GM12874 (cell line): ENCODE data around the gene TNFRSF4.

Source experiments
- CTCF ChIP-seq: IDR thresholded peaks from 2 replicates; pipeline ENCODE4 v1.5.1; 2011; ENCODE audit warnings: low read depth, mild to moderate bottlenecking, control low read depth, low read length, moderate library complexity; ENCODE audit not compliant: insufficient read depth

Gene TNFRSF4

DNA sequence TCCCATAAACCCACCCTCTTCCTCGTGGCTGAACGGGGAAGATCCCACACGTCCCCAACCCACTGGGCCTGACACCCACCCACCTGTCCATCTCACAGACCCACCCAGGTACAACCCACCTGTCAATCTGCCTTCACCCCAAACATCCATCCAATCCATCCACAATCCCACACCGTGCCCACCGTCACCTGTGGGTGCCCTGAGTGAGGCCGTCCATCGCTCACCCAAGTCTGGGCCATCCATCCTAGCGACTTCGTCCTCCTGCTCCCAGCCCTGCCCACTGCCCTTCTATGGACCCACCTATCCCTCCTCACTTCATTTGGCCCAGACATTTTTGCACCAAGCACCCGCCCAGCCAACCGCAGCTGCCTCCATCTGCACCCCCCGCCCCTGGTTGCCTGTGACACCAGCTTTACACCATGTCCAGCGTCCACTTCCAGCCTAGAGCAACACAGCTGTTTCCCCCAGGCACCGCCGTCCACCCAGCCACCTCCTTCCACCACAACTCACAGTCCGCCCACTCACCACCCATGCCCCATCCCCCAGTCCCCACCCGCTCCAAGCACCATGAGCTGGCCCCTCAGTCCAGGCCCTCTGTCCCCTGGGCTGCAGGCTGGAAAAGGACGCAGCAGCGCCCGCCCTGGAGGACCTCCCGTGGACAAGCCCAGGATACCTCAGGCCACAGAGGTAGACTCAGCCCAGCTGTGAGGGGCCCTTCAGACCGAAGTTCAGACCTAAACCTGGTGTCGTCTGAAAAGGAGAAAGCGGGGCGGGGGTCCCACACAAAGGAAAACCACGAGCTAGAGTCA is 32.6 kb downstream of the TNFRSF4 start:
- no peak for TF ChIP-seq CTCF

DNA sequence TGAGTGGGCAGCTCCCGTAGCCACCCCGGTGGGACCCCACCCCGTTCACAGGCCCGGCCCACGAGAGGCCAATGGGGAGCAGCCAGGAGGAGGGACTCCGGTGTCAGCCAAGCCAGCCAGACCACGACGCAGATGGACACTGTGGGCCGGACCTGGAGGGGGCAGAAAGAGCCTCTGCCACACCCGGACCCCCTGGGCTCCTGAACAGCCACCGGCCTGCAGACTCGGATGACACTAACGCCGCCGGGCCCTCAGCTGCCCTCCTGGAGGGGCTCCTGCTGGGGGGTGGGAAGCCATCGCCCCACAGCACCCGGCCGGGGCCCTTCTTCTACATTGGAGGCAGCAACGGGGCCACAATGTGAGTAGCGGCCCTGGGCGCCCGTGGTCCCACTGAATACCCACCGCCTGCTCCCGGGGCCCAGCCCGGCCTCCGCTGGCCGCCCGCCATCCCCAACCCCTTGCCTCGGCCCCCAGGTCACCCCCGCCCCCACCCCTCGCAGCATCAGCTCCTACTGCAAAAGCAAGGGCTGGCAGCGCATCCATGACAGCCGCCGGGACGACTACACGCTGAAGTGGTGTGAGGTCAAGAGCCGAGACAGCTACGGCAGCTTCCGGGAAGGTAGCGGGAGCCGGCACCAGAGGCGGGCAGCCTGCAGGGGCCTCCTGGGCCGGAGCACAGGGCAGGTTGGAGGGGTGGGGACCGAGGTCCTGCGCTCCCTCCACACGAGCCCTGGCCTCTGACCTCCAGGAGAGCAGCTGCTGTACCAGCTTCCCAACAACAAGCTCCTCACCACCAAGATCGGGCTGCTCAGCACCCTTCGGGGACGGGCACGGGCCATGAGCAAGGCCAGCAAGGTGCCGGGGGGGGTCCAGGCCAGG is 33.7 kb downstream of the TNFRSF4 start:
- TF ChIP-seq CTCF = no peak

DNA sequence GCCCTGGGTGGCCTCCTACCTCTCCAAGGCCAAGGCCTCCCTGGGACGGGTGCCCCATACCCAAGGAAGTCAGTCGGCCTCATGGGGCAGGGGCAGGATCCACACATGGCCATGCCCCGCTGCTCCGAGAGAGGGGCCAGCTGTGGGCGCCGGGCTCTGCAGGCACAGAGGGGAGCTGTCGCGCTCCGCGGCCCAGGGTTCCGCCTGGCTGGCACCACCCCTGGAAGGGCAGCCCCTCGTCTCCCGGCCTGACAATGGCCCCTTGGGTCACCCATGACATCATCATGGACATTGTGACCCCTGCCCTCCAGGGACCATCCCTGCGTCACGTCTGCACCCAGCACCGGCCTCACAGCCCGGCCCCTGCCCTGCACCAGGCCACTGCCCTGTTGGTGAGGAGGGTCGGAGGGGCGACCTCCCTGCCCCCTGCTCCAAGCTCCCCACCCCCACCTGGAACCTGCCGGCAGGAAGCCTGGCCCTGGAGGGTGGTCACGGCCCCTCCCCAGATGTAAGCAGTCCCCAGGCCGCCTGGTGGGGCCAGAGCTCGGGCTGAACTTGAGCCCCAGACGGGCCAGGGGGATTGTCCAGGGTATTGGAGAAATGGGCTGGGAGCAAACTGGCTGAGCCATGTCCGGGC is 34.5 kb downstream of the TNFRSF4 start:
- no peak for TF ChIP-seq CTCF

GRCh38 chr1:1178794-1179331 is 35.1 kb downstream of the TNFRSF4 start:
- no peak for TF ChIP-seq CTCF

GRCh38 chr1:1177452-1178206 is 36.3 kb downstream of the TNFRSF4 start:
- TF ChIP-seq CTCF = no peak

- TF ChIP-seq CTCF = no peak
Measured at GRCh38 chr1:1176931-1177330, 37.0 kb downstream of the TNFRSF4 start.
